Mesothelial cell of epicardium (in vitro differentiated cells): ENCODE measurements around the gene NKTR. TPM values are rescaled to one million over a fixed set of nuclear protein-coding genes. Genes with fewer than 3 reads are reported as not detected.

Source experiments
- DNase-seq, 2 experiments: peaks; one replicate each; pipeline ENCODE4 v3.0.0; 2021; ENCODE audit warnings: low spot score in 2 of 2; ENCODE audit not compliant: unreplicated experiment in 2 of 2
- H3K27ac Mint-ChIP-seq: 2 replicates; pipeline ENCODE4 v1.8.0; 2021; ENCODE audit warnings: mixed read lengths
- H3K27me3 Mint-ChIP-seq: 2 replicates; pipeline ENCODE4 v1.8.0; 2021; ENCODE audit warnings: low read depth, mixed read lengths
- H3K36me3 Mint-ChIP-seq: 2 replicates; pipeline ENCODE4 v1.8.0; 2021; ENCODE audit warnings: mixed read lengths
- H3K4me1 Mint-ChIP-seq: 2 replicates; pipeline ENCODE4 v1.8.0; 2021; ENCODE audit warnings: mixed read lengths
- H3K4me3 Mint-ChIP-seq: 2 replicates; pipeline ENCODE4 v1.8.0; 2021; ENCODE audit warnings: mild to moderate bottlenecking, moderate library complexity, mixed read lengths
- H3K9me3 Mint-ChIP-seq: 2 replicates; pipeline ENCODE4 v1.8.0; 2021; ENCODE audit warnings: mixed read lengths
- total RNA-seq: library from RNA; stranded (reverse); gene quantifications from 3 replicates; pipeline ENCODE4 v1.2.1, GENCODE V29; 2021
- TF ChIP-seq, protein P1 (sequence below): fragments of 200-600 bp; sonication (generic); IDR thresholded peaks from one replicate; pipeline ENCODE4 v1.5.0; 2021; ENCODE audit warnings: antibody characterized with exemption; ENCODE audit not compliant: unreplicated experiment

Gene NKTR
- total RNA-seq, 1 donor from 2014 or later: 201 TPM

DNA sequence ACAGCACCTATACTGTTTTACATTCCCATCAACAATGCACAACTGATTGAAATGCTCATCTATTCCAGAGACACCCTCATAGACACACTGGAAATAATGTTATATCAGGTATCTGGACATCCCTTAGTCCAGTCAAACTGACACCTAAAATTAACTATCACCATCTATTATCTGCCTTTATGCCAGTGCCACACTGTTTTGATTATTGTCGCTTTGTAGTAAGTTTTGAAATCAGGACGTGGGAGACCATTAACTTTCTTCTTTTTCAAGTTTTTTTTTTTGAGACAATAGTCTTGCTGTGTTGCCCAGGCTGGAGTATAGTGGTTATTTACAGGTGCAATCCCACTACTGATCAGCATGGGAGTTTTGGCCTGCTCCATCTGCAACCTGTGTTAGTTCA lies 75.4 kb downstream of the NKTR start:
- Mint-ChIP-seq H3K4me3 (no peak overlapping the region), H3K27ac (no peak overlapping the region), H3K36me3 (no peaks in the 10 kb centered on the region), H3K4me1 (no peaks in the 10 kb centered on the region), H3K27me3 (peaks cover 9% of the 10 kb centered on the region), H3K9me3 (peaks cover 28% of the 10 kb centered on the region)
- TF ChIP-seq, protein P1, sequence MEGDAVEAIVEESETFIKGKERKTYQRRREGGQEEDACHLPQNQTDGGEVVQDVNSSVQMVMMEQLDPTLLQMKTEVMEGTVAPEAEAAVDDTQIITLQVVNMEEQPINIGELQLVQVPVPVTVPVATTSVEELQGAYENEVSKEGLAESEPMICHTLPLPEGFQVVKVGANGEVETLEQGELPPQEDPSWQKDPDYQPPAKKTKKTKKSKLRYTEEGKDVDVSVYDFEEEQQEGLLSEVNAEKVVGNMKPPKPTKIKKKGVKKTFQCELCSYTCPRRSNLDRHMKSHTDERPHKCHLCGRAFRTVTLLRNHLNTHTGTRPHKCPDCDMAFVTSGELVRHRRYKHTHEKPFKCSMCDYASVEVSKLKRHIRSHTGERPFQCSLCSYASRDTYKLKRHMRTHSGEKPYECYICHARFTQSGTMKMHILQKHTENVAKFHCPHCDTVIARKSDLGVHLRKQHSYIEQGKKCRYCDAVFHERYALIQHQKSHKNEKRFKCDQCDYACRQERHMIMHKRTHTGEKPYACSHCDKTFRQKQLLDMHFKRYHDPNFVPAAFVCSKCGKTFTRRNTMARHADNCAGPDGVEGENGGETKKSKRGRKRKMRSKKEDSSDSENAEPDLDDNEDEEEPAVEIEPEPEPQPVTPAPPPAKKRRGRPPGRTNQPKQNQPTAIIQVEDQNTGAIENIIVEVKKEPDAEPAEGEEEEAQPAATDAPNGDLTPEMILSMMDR: no peak
- no peak for DNase-seq

DNA sequence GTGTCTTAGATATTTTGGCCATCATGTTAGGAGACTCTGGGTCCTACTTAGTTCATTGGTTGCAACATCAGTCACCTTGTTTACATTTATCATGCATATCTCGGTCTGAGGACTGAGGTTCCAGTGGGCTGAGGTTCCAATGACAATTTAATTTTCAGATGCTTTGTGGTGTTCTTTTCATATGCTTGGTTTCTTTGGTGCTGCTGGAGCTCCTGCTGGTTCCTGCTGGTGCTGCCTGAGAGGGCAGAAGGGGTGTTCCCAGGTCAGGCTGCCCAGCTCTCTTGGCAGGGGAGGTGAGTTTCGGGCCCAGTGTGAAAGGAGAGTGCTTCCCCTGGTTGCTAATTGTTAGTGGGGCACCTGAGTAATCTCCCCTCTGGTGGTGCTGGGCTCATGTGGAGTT lies 78.0 kb downstream of the NKTR start:
- no peaks in the 10 kb centered on the region for H3K4me1 Mint-ChIP-seq
- no peak overlapping the region for H3K27ac Mint-ChIP-seq
- peaks cover 7% of the 10 kb centered on the region for H3K27me3 Mint-ChIP-seq
- no peak for DNase-seq
- H3K9me3 Mint-ChIP-seq: peaks cover 28% of the 10 kb centered on the region
- no peaks in the 10 kb centered on the region for H3K36me3 Mint-ChIP-seq
- TF ChIP-seq, protein P1: no peak
- no peak overlapping the region for H3K4me3 Mint-ChIP-seq

DNA sequence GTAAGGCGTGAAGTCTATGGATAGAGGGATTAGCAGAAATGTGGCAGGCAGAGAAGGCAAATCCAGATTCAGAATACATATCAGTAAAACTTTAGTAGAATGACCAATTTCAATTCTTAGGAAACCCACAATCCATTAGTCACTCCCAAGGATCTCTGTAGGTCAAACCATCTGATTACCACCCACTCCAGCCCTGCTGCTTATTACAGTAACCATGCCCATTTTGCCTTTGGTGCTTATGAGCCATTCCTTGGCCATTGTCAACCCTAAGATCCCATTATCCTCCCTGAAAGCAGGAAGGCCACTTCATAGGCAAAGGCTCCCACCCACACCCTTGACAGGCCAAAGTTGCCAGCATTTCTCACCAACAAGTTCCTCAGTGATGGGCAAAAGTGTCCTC lies 79.8 kb downstream of the NKTR start:
- H3K27ac Mint-ChIP-seq: no peak overlapping the region
- no peak for DNase-seq
- TF ChIP-seq, protein P1: no peak
- H3K27me3 Mint-ChIP-seq: peaks cover 5% of the 10 kb centered on the region
- no peaks in the 10 kb centered on the region for H3K4me1 Mint-ChIP-seq
- no peaks in the 10 kb centered on the region for H3K36me3 Mint-ChIP-seq
- H3K4me3 Mint-ChIP-seq: no peak overlapping the region
- peaks cover 28% of the 10 kb centered on the region for H3K9me3 Mint-ChIP-seq

DNA sequence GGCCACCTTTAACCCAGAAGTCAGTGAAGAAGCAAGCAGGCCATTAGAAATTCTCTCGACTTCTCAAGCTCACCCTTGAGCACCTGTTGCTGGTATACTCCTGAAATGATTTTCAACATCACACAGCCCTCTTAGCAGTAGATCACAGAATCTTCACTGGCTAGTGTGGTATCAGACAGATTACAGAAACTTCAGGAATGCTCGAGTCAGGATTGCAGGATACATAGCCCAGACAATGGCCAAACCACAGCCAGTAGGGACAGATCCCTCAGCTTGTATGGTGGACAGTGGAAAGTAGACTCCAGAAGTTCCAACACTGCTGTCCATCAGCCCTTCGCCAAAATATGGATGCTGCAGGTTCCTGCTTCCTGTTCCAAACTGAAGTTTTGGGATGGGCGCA lies 80.3 kb downstream of the NKTR start:
- Mint-ChIP-seq H3K4me3 (no peak overlapping the region), H3K36me3 (no peaks in the 10 kb centered on the region), H3K27me3 (peaks cover 5% of the 10 kb centered on the region), H3K4me1 (no peaks in the 10 kb centered on the region), H3K27ac (no peak overlapping the region), H3K9me3 (peaks cover 27% of the 10 kb centered on the region)
- no peak for DNase-seq
- TF ChIP-seq, protein P1: no peak

DNA sequence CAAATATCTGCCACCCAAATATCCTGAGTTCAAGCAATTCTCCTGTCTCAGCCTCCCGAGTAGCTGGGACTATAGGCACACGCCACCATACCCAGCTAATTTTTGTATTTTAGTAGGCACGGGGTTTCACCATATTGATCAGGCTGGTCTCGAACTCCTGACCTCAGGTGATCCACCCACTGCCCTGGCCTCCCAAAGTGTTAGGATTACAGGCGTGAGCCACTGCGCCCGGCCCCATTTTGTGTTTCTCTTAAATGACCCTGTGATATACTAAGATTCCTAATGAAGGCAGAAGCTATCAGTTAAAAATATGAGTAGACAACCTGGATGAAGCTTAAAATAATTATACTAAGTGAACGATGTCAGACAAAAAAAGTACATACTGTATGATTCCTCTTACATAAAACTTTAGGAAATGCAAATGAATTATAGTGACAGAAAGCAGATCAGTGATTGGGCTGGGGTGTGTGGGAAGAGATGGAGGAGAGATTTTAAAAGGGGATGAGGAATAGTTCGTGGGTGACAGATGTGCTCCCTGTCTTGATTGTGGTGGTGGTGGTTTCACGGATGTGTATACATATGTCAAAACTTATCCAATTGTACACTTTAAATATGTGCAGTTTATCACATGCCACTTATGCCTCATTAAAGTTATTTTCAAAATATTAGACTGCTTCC lies 81.0 kb downstream of the NKTR start:
- H3K27ac Mint-ChIP-seq: no peak overlapping the region

More for the DNA sequence above, 81.0 kb downstream of the NKTR start:
- H3K9me3 Mint-ChIP-seq: peaks cover 20% of the 10 kb centered on the region
- TF ChIP-seq, protein P1: no peak
- no peak for DNase-seq
- H3K36me3 Mint-ChIP-seq: no peaks in the 10 kb centered on the region
- H3K27me3 Mint-ChIP-seq: peaks cover 5% of the 10 kb centered on the region
- no peaks in the 10 kb centered on the region for H3K4me1 Mint-ChIP-seq
- H3K4me3 Mint-ChIP-seq: no peak overlapping the region
